IMR-90 (cell line): ENCODE data around the gene SHC4. TPM values are rescaled to one million over a fixed set of nuclear protein-coding genes. Genes with fewer than 3 reads are reported as not detected.
A peak's percentile ranks its signal among the peaks of the same experiment; 100 is the strongest.

Experiments
- ATAC-seq: fragments of 200-7000 bp; cut with Tn5 transposase; 2 replicates; pipeline ENCODE4 v1.9.1; 2020; ENCODE audit warnings: low read depth, mild to moderate bottlenecking, moderate library complexity
- BruUV-seq: library from RNA; stranded (reverse); fragments of 400-500 nt; replicated peaks from 2 replicates; lab custom pipeline; 2021; lab: Mats Ljungman, UMichigan
- CTCF ChIA-PET: fragments of 300-600 bp; formaldehyde crosslinking; extraction: SDS; loops from one replicate; lab custom pipeline; 2021; ENCODE audit warnings: antibody characterized with exemption; lab: Yijun Ruan, JAX
- POLR2A ChIA-PET: fragments of 300-600 bp; sonication (Branson Sonifier 250); formaldehyde crosslinking; loops from one replicate; lab custom pipeline; 2022; ENCODE audit warnings: antibody characterized with exemption; ENCODE audit not compliant: unreplicated experiment; lab: Charles Lee
- DNase-seq: peaks from one replicate; pipeline ENCODE4 v3.0.0; 2013
- H2AFZ ChIP-seq: replicated peaks from 2 replicates; pipeline ENCODE3; 2013; ENCODE audit warnings: low read length, mild to moderate bottlenecking; ENCODE audit not compliant: poor library complexity
- H2AK5ac ChIP-seq: 2 replicates; pipeline ENCODE4 v1.6.1; 2013; ENCODE audit warnings: low read depth, low read length, inconsistent platforms
- H2AK9ac ChIP-seq: replicated peaks from 2 replicates; pipeline ENCODE3; 2013; ENCODE audit warnings: mild to moderate bottlenecking, low read depth, low read length, moderate library complexity; ENCODE audit not compliant: poor library complexity
- H2BK120ac ChIP-seq: 2 replicates; pipeline ENCODE4 v1.6.1; 2013; ENCODE audit warnings: low read depth, low read length, inconsistent platforms
- H2BK15ac ChIP-seq: 3 replicates; pipeline ENCODE4 v1.6.1; 2013; ENCODE audit warnings: low read depth, low read length, inconsistent platforms
- H2BK20ac ChIP-seq: 2 replicates; pipeline ENCODE4 v1.6.1; 2013; ENCODE audit warnings: low read depth, mild to moderate bottlenecking, inconsistent platforms, low read length, moderate library complexity
- H2BK5ac ChIP-seq: 2 replicates; pipeline ENCODE4 v1.6.1; 2013; ENCODE audit warnings: mild to moderate bottlenecking, low read depth, low read length, inconsistent platforms; ENCODE audit not compliant: poor library complexity, severe bottlenecking
- H3K14ac ChIP-seq: replicated peaks from 2 replicates; pipeline ENCODE4 v1.6.1; 2013; ENCODE audit warnings: low read depth, low read length, inconsistent platforms
- H3K18ac ChIP-seq: 2 replicates; pipeline ENCODE4 v1.6.1; 2013; ENCODE audit warnings: low read depth, low read length, control low read depth
- H3K23ac ChIP-seq: 2 replicates; pipeline ENCODE4 v1.6.1; 2013; ENCODE audit warnings: low read depth, low read length, inconsistent platforms
- H3K27ac ChIP-seq: 2 replicates; pipeline ENCODE4 v1.5.1; 2013; ENCODE audit warnings: mild to moderate bottlenecking, control low read depth, low read length; ENCODE audit not compliant: insufficient read depth
- H3K27me3 ChIP-seq: 2 replicates; pipeline ENCODE4 v1.6.1; 2013; ENCODE audit warnings: low read length; ENCODE audit not compliant: control insufficient read depth, insufficient read depth
- H3K36me3 ChIP-seq: 2 replicates; pipeline ENCODE4 v1.6.1; 2013; ENCODE audit warnings: low read length, mixed read lengths; ENCODE audit not compliant: control insufficient read depth, insufficient read depth
- H3K4ac ChIP-seq: 2 replicates; pipeline ENCODE4 v1.6.1; 2013; ENCODE audit warnings: low read depth, low read length, inconsistent platforms
- H3K4me1 ChIP-seq: 2 replicates; pipeline ENCODE4 v1.6.1; 2013; ENCODE audit warnings: low read length, mixed read lengths; ENCODE audit not compliant: control insufficient read depth, insufficient read depth
- H3K4me2 ChIP-seq: 2 replicates; pipeline ENCODE4 v1.6.1; 2013; ENCODE audit warnings: low read depth, mild to moderate bottlenecking, control low read depth, low read length, moderate library complexity
- H3K4me3 ChIP-seq: 2 replicates; pipeline ENCODE4 v1.5.1; 2013; ENCODE audit warnings: low read depth, mild to moderate bottlenecking, control low read depth, low read length, moderate library complexity; ENCODE audit not compliant: insufficient read depth
- H3K56ac ChIP-seq: 2 replicates; pipeline ENCODE4 v1.6.1; 2013; ENCODE audit warnings: low read length, inconsistent platforms; ENCODE audit not compliant: insufficient read depth; ENCODE audit errors: extremely low read depth
- H3K79me1 ChIP-seq, 2 experiments: 2 replicates each; pipeline ENCODE4 v1.6.1; 2013; ENCODE audit warnings: low read length in 2 of 2, inconsistent platforms in 1 of 2, low read depth in 1 of 2
- H3K9ac ChIP-seq: 2 replicates; pipeline ENCODE4 v1.6.1; 2013; ENCODE audit warnings: low read depth, low read length, control low read depth
- H3K9me1 ChIP-seq: 2 replicates; pipeline ENCODE4 v1.6.1; 2013; ENCODE audit warnings: low read length, inconsistent platforms; ENCODE audit not compliant: insufficient read depth
- H3K9me3 ChIP-seq: 2 replicates; pipeline ENCODE4 v1.6.1; 2013; ENCODE audit warnings: low read length; ENCODE audit not compliant: control insufficient read depth, insufficient read depth
- H4K20me1 ChIP-seq: 2 replicates; pipeline ENCODE4 v1.6.1; 2013; ENCODE audit warnings: low read length, inconsistent platforms; ENCODE audit not compliant: insufficient read depth
- H4K5ac ChIP-seq: 2 replicates; pipeline ENCODE4 v1.6.1; 2013; ENCODE audit warnings: mild to moderate bottlenecking, low read depth, low read length, control low read depth
- H4K8ac ChIP-seq, 2 experiments: 2 replicates each; pipeline ENCODE4 v1.6.1; 2013; ENCODE audit warnings: low read depth in 2 of 2, low read length in 2 of 2, control low read depth in 1 of 2, inconsistent platforms in 1 of 2
- H4K91ac ChIP-seq: 2 replicates; pipeline ENCODE4 v1.6.1; 2013; ENCODE audit warnings: low read depth, low read length, inconsistent platforms; ENCODE audit not compliant: insufficient read depth
- BHLHE40 ChIP-seq: fragments of 150-350 bp; IDR thresholded peaks from 2 replicates; pipeline ENCODE4 v1.6.1; 2016; ENCODE audit warnings: mild to moderate bottlenecking, low read depth, low read length
- CEBPB ChIP-seq: IDR thresholded peaks from 2 replicates; pipeline ENCODE4 v1.6.1; 2012; ENCODE audit warnings: low read depth, low read length, improper control_type of control experiment
- CHD1 ChIP-seq: IDR thresholded peaks from 2 replicates; pipeline ENCODE4 v1.6.1; 2012; ENCODE audit warnings: low read depth, low read length, improper control_type of control experiment
- CTCF ChIP-seq: conservative IDR thresholded peaks from 2 replicates; pipeline ENCODE4 v1.5.1; 2012; ENCODE audit warnings: mild to moderate bottlenecking, low read depth, low read length, improper control_type of control experiment
- FOS ChIP-seq: fragments of 150-350 bp; IDR thresholded peaks from 2 replicates; pipeline ENCODE4 v1.6.1; 2016; ENCODE audit warnings: low read depth, low read length
- MAFK ChIP-seq: IDR thresholded peaks from 2 replicates; pipeline ENCODE4 v1.6.1; 2012; ENCODE audit warnings: low read depth, low read length, improper control_type of control experiment
- MAZ ChIP-seq: IDR thresholded peaks from 2 replicates; pipeline ENCODE4 v1.6.1; 2012; ENCODE audit warnings: low read depth, mild to moderate bottlenecking, low read length, improper control_type of control experiment, moderate library complexity, borderline replicate concordance
- NFE2L2 ChIP-seq: fragments of 150-350 bp; IDR thresholded peaks from 2 replicates; pipeline ENCODE4 v1.6.1; 2016; ENCODE audit warnings: low read depth, mild to moderate bottlenecking, low read length
- POLR2A ChIP-seq: IDR thresholded peaks from 2 replicates; pipeline ENCODE4 v1.6.1; 2012; ENCODE audit warnings: mild to moderate bottlenecking, low read depth, low read length
- RAD21 ChIP-seq: IDR thresholded peaks from 2 replicates; pipeline ENCODE4 v1.6.1; 2012; ENCODE audit warnings: low read length, improper control_type of control experiment
- RCOR1 ChIP-seq: IDR thresholded peaks from 2 replicates; pipeline ENCODE4 v1.6.1; 2012; ENCODE audit warnings: mild to moderate bottlenecking, low read length, improper control_type of control experiment; ENCODE audit not compliant: insufficient replicate concordance
- RFX5 ChIP-seq: IDR thresholded peaks from 2 replicates; pipeline ENCODE4 v1.8.0; 2012; ENCODE audit warnings: low read depth, mild to moderate bottlenecking, low read length, moderate library complexity
- USF2 ChIP-seq: fragments of 150-350 bp; IDR thresholded peaks from 2 replicates; pipeline ENCODE4 v1.6.1; 2017; ENCODE audit warnings: mild to moderate bottlenecking, antibody characterized with exemption, low read length, low read depth
- dilution Hi-C: fragments of 300-500 bp; cut with HindIII; formaldehyde crosslinking; loops from one replicate; pipeline ENCODE4 v1.14.3; 2018; ENCODE audit warnings: low sequenced_read_pairs; ENCODE audit not compliant: unreplicated experiment
- in situ Hi-C: fragments of 300-500 bp; cut with MboI; formaldehyde crosslinking; loops from 3 replicates; pipeline ENCODE4 v1.14.3; 2019; ENCODE audit warnings: low sequenced_read_pairs, inconsistent platforms, mixed read lengths
- intact Hi-C: fragments of 100-400 bp; cut with micrococcal nuclease; formaldehyde crosslinking; loops from 2 replicates; pipeline ENCODE4 v1.10.0; 2022
- polyA plus RNA-seq, 3 experiments: library from polyadenylated mRNA; depleted of rRNA; stranded (reverse); fragments of >200 nt; gene quantifications; 2 replicates each; pipeline ENCODE4 v1.2.3, GENCODE V29; 2012; ENCODE audit warnings: low replicate concordance in 1 of 3
- total RNA-seq: library from RNA; depleted of rRNA; stranded (reverse); fragments of >200 nt; gene quantifications from 2 replicates; pipeline ENCODE4 v1.2.3, GENCODE V29; 2012

The SHC4 gene
- total and polyA plus RNA-seq, 2 of the 4 experiments (the other 2 are of a cell fraction) = 0.91 to 2.7 TPM

GRCh38 chr15:48993380-48993779, 29.7 kb upstream of the SHC4 start:
- H3K36me3 ChIP-seq = peaks cover 28% of the 10 kb centered on the region
- H3K4me1 ChIP-seq = peaks cover 4% of the 10 kb centered on the region; the same call in 1 of the 2 replicates
- no peak overlapping the region for H4K5ac ChIP-seq
- H3K9ac ChIP-seq = no peak overlapping the region
- no peak overlapping the region for H3K18ac ChIP-seq
- no peak overlapping the region for H3K27ac ChIP-seq
- peak; percentile 35 for DNase-seq
- H2BK5ac ChIP-seq = no peak overlapping the region
- H3K4ac ChIP-seq = no peak overlapping the region
- intact Hi-C loops (no loop called here), in situ Hi-C loops (no loop called here), dilution Hi-C loops (no loop called here)
- no peak overlapping the region for H3K4me3 ChIP-seq
- peaks cover 12 to 33% of the 10 kb centered on the region in 2 experiments; a peak in 3 of 4 replicates for H3K79me1 ChIP-seq
- no peak overlapping the region for H2AFZ ChIP-seq
- no peak overlapping the region for H3K14ac ChIP-seq
- H3K27me3 ChIP-seq = no peaks in the 10 kb centered on the region
- peaks cover 6% of the 10 kb centered on the region; the same call in 1 of the 2 replicates for H3K9me1 ChIP-seq
- H4K20me1 ChIP-seq = no peaks in the 10 kb centered on the region
- H3K9me3 ChIP-seq = no peaks in the 10 kb centered on the region
- H2AK9ac ChIP-seq = no peak overlapping the region
- ChIA-PET POLR2A (no interaction called here), CTCF (interaction anchor here (0.6 to 1.4 kb wide), 4 partner anchors 11 to 18 kb away, joined by 3 read pairs; no protein-coding TSS in a partner anchor)
- no peak overlapping the region for H4K8ac ChIP-seq
- BruUV-seq = no TSS peak
- H2BK15ac ChIP-seq = no peak overlapping the region
- ATAC-seq = no peak
- H3K4me2 ChIP-seq = no peak overlapping the region
- H2BK20ac ChIP-seq = no peak overlapping the region
- H2AK5ac ChIP-seq = no peak overlapping the region
- TF ChIP-seq POLR2A (no peak), CEBPB (no peak), CTCF (no peak), MAZ (no peak), RFX5 (no peak), MAFK (no peak), USF2 (no peak), RAD21 (no peak), RCOR1 (no peak), BHLHE40 (no peak), CHD1 (no peak), NFE2L2 (no peak), FOS (no peak)
- no peak overlapping the region for H2BK120ac ChIP-seq
- no peak overlapping the region for H3K23ac ChIP-seq
- no peak overlapping the region for H3K56ac ChIP-seq
- H4K91ac ChIP-seq = no peak overlapping the region
